ENCODE results near the gene INPP4B.

GRCh38 chr4:142040043-142040442 lies 806.1 kb downstream of the INPP4B start:
- no peak for TF ChIP-seq POLR2A (IDR thresholded peaks at IDR 0.05)
- TF ChIP-seq, protein P1, sequence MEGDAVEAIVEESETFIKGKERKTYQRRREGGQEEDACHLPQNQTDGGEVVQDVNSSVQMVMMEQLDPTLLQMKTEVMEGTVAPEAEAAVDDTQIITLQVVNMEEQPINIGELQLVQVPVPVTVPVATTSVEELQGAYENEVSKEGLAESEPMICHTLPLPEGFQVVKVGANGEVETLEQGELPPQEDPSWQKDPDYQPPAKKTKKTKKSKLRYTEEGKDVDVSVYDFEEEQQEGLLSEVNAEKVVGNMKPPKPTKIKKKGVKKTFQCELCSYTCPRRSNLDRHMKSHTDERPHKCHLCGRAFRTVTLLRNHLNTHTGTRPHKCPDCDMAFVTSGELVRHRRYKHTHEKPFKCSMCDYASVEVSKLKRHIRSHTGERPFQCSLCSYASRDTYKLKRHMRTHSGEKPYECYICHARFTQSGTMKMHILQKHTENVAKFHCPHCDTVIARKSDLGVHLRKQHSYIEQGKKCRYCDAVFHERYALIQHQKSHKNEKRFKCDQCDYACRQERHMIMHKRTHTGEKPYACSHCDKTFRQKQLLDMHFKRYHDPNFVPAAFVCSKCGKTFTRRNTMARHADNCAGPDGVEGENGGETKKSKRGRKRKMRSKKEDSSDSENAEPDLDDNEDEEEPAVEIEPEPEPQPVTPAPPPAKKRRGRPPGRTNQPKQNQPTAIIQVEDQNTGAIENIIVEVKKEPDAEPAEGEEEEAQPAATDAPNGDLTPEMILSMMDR (IDR thresholded peaks at IDR 0.05): no peak

Measured in uterus (tissue), 2 donors.